ENCODE data around the gene RERE. TPM values are rescaled to one million over a fixed set of nuclear protein-coding genes. Genes with fewer than 3 reads are reported as not detected.

Gene RERE
- total RNA-seq, 2 donors from 2014 or later: 207 to 322 TPM

DNA sequence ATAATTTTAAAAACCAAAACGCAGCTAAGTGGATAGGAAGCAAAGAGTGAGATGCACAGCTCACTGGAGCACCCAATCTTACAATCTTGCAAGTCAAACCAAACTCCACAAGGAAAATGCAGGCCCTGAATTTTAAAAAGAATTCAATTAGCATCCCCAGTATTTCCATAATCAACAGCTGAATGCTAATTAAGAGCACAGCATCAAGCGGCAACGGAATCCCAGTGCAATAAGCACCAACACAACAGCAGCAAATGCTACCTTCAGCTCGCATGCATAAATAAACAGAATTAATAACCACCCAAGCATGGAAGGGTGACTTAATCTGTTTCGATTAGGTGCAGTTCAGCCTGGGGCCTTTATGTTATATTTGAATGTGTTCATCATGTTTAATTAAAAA, 356.7 kb downstream of the RERE start:
- DNase-seq (ENCODE audit: low spot score): no peak
- intact Hi-C loops (cut with DNase I): loop anchor here (10.0 kb wide), 2 partner anchors 104 to 264 kb away; no protein-coding TSS in a partner anchor
- H3K4me3 ChIP-seq: no peak overlapping the region
- no peak for TF ChIP-seq POLR2A (IDR thresholded peaks at IDR 0.05)
- TF ChIP-seq CTCF (IDR thresholded peaks at IDR 0.05): no peak
- no peak for TF ChIP-seq POLR2AphosphoS5 (IDR thresholded peaks at IDR 0.05)
- H3K27me3 ChIP-seq (replicated peaks; ENCODE audit: insufficient read depth): no peaks in the 10 kb centered on the region
- 87% methylated on average over 5 of the region's 5 CpGs for WGBS
- H3K36me3 ChIP-seq: no peaks in the 10 kb centered on the region
- peaks cover 37% of the 10 kb centered on the region for H3K4me1 ChIP-seq (replicated peaks)
- H3K9me3 ChIP-seq: no peaks in the 10 kb centered on the region
- peak overlapping the region in 1 of 2 donors; percentile 72 for H3K27ac ChIP-seq

DNA sequence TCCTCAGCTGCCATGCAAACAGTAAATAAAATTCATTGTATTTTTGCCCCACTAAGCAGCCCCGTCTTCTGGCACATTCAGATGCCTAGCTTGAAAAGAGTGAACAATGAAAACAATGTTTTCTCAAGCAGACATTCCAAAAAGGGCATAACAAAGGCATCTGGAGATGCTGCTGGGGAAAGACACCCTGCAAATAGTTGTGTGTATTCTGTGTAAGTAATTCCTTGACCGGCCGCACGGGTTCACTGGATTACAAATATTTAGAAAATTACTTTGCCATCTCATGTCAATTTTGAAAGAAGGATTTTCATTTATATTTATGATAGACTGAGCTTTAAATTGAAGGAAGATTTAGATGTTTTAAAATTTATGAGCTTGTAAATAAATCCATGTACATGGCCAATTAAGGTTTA, 357.3 kb downstream of the RERE start:
- WGBS: 61% methylated on average over 4 of the region's 4 CpGs
- Histone ChIP-seq H3K27ac (peak overlapping the region; percentile 7 to 8), H3K4me3 (no peak overlapping the region), H3K9me3 (no peaks in the 10 kb centered on the region), H3K27me3 (replicated peaks; ENCODE audit: insufficient read depth) (no peaks in the 10 kb centered on the region), H3K4me1 (replicated peaks) (peaks cover 38% of the 10 kb centered on the region), H3K36me3 (no peaks in the 10 kb centered on the region)
- no peak for DNase-seq (ENCODE audit: low spot score)
- intact Hi-C loops (cut with DNase I): loop anchor here (10.0 kb wide), 2 partner anchors 105 to 265 kb away; no protein-coding TSS in a partner anchor
- TF ChIP-seq POLR2A (IDR thresholded peaks at IDR 0.05) (no peak), POLR2AphosphoS5 (IDR thresholded peaks at IDR 0.05) (no peak), CTCF (IDR thresholded peaks at IDR 0.05) (peak in 1 of 4 experiments; percentile 17)

DNA sequence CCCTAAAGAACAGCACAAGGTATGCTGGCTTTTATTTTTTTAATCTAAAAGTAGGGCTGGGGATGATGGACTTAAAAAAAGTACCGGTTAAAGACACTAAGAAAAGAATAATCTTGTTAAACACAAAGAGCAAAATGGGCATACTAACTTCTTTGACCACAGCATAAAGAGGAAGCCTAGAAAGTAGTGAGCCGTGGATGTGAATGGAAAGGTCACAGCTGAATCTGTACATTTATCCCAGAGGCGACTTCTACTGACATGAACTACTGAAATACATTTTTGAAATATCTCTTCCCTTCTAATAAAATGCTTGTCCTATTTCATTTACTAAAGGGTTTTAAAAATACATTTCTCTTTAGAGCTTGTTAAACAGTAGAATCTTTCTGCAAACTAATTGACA, 358.8 kb downstream of the RERE start:
- TF ChIP-seq CTCF (IDR thresholded peaks at IDR 0.05) (no peak), POLR2A (IDR thresholded peaks at IDR 0.05) (no peak), POLR2AphosphoS5 (IDR thresholded peaks at IDR 0.05) (no peak)
- H3K4me1 ChIP-seq (replicated peaks): peaks cover 27% of the 10 kb centered on the region
- H3K36me3 ChIP-seq: no peaks in the 10 kb centered on the region
- H3K27me3 ChIP-seq (replicated peaks; ENCODE audit: insufficient read depth): no peaks in the 10 kb centered on the region
- no peaks in the 10 kb centered on the region for H3K9me3 ChIP-seq
- intact Hi-C loops (cut with DNase I): loop anchor here (5.0 kb wide), 1 partner anchor 36 kb away; no protein-coding TSS in a partner anchor
- WGBS: 95% methylated on average over 3 of the region's 3 CpGs
- DNase-seq (ENCODE audit: low spot score): no peak
- no peak overlapping the region for H3K4me3 ChIP-seq
- H3K27ac ChIP-seq: no peak overlapping the region

- Histone ChIP-seq H3K9me3 (no peaks in the 10 kb centered on the region), H3K27me3 (replicated peaks; ENCODE audit: insufficient read depth) (no peaks in the 10 kb centered on the region), H3K4me1 (replicated peaks) (peaks cover 19% of the 10 kb centered on the region), H3K36me3 (no peaks in the 10 kb centered on the region), H3K4me3 (no peak overlapping the region), H3K27ac (no peak overlapping the region)
- WGBS: 88% methylated on average over 7 of the region's 7 CpGs
- intact Hi-C loops (cut with DNase I): loop anchor here (5.0 kb wide), 1 partner anchor 36 kb away; no protein-coding TSS in a partner anchor
- TF ChIP-seq CTCF (IDR thresholded peaks at IDR 0.05) (no peak), POLR2AphosphoS5 (IDR thresholded peaks at IDR 0.05) (no peak)
- DNase-seq (ENCODE audit: low spot score): no peak
These were observed 359.6 kb downstream of the RERE start for GRCh38 chr1:8457760-8458381.

- no peaks in the 10 kb centered on the region for H3K27me3 ChIP-seq (replicated peaks; ENCODE audit: insufficient read depth)
- intact Hi-C loops (cut with DNase I): loop anchor here (5.0 kb wide), 1 partner anchor 35 kb away; no protein-coding TSS in a partner anchor
- 78% methylated on average over 1 of the region's 1 CpG for WGBS
- peaks cover 15% of the 10 kb centered on the region for H3K4me1 ChIP-seq (replicated peaks)
- no peak for TF ChIP-seq POLR2AphosphoS5 (IDR thresholded peaks at IDR 0.05)
- no peak for TF ChIP-seq POLR2A (IDR thresholded peaks at IDR 0.05)
- no peak for TF ChIP-seq CTCF (IDR thresholded peaks at IDR 0.05)
- H3K4me3 ChIP-seq: no peak overlapping the region
- no peak for DNase-seq (ENCODE audit: low spot score)
- H3K27ac ChIP-seq: peak overlapping the region; percentile 41 to 53
- no peaks in the 10 kb centered on the region for H3K36me3 ChIP-seq
- H3K9me3 ChIP-seq: no peaks in the 10 kb centered on the region
These were observed 360.4 kb downstream of the RERE start for GRCh38 chr1:8456991-8457390.
